Measurements from ENCODE around the gene TNFAIP3. TPM values are rescaled to one million over a fixed set of nuclear protein-coding genes. Genes with fewer than 3 reads are reported as not detected.

TNFAIP3 gene
- polyA plus RNA-seq, 3 donors = 35.5 to 273 (median 38.4) TPM

GRCh38 chr6:137820952-137821351, 46.1 kb upstream of the TNFAIP3 start:
- H4K20me1 ChIP-seq (ENCODE audit: insufficient read depth, low read length) = no peaks in the 10 kb centered on the region
- peaks cover 12 to 27% of the 10 kb centered on the region in 2 donors for H3K4me1 ChIP-seq (ENCODE audit: control insufficient read depth in 1 of 2, insufficient read depth in 2 of 2, low read length in 2 of 2)
- H3K27ac Mint-ChIP-seq = no peak overlapping the region
- no peaks in the 10 kb centered on the region for H3K36me3 ChIP-seq (replicated peaks in 1 of 2; ENCODE audit: control insufficient read depth in 1 of 2, insufficient read depth in 2 of 2, low read length in 2 of 2)
- WGBS (ENCODE audit: insufficient coverage) = no CpG with 5 or more reads among the region's 1 CpG
- H3K9me3 ChIP-seq (replicated peaks in 1 of 2; ENCODE audit: control insufficient read depth in 1 of 2, insufficient read depth in 1 of 2, low read length in 2 of 2) = no peaks in the 10 kb centered on the region
- no peak overlapping the region for H2AFZ ChIP-seq (ENCODE audit: insufficient read depth, low read depth, low read length, poor library complexity, severe bottlenecking)
- H3K27ac ChIP-seq (ENCODE audit: low read depth in 1 of 2, low read length in 2 of 2) = no peak overlapping the region
- no peaks in the 10 kb centered on the region for H3K79me2 ChIP-seq (ENCODE audit: insufficient read depth, low read length)
- intact Hi-C loops (cut with micrococcal nuclease) = no loop called here
- H3K4me3 Mint-ChIP-seq = no peak overlapping the region
- H3K36me3 Mint-ChIP-seq = no peaks in the 10 kb centered on the region
- H3K27me3 Mint-ChIP-seq (ENCODE audit: low read depth in 3 of 3) = peaks cover 0 to 2% (median 0%) of the 10 kb centered on the region in 3 donors
- H3K4me2 ChIP-seq (replicated peaks; ENCODE audit: extremely low read depth, low read length, poor library complexity, severe bottlenecking) = no peak overlapping the region
- H3K9me3 Mint-ChIP-seq = peaks cover 0 to 2% (median 0%) of the 10 kb centered on the region in 7 donors
- peaks cover 33% of the 10 kb centered on the region for H3K4me1 Mint-ChIP-seq
- no peak for DNase-seq
- no peak overlapping the region for H3K4me3 ChIP-seq (replicated peaks in 1 of 3; ENCODE audit: low read depth in 2 of 3, low read length in 3 of 3)
- no peak for TF ChIP-seq CTCF (IDR thresholded peaks at IDR 0.05)
- H3K27me3 ChIP-seq (ENCODE audit: control insufficient read depth in 2 of 2, insufficient read depth in 2 of 2, low read length in 2 of 2) = no peaks in the 10 kb centered on the region
- no peak overlapping the region for H3K9ac ChIP-seq (ENCODE audit: insufficient read depth, low read length, poor library complexity, severe bottlenecking)

- H4K20me1 ChIP-seq (ENCODE audit: insufficient read depth, low read length) = no peaks in the 10 kb centered on the region
- H2AFZ ChIP-seq (ENCODE audit: insufficient read depth, low read depth, low read length, poor library complexity, severe bottlenecking) = no peak overlapping the region
- no peak overlapping the region for H3K4me3 ChIP-seq (replicated peaks in 1 of 3; ENCODE audit: low read depth in 2 of 3, low read length in 3 of 3)
- DNase-seq = no peak
- no peaks in the 10 kb centered on the region for H3K36me3 ChIP-seq (replicated peaks in 1 of 2; ENCODE audit: control insufficient read depth in 1 of 2, insufficient read depth in 2 of 2, low read length in 2 of 2)
- intact Hi-C loops (cut with micrococcal nuclease) = no loop called here
- TF ChIP-seq CTCF (IDR thresholded peaks at IDR 0.05) = no peak
- no CpG with 5 or more reads among the region's 3 CpGs for WGBS (ENCODE audit: insufficient coverage)
- H3K79me2 ChIP-seq (ENCODE audit: insufficient read depth, low read length) = no peaks in the 10 kb centered on the region
- no peak overlapping the region for H3K9ac ChIP-seq (ENCODE audit: insufficient read depth, low read length, poor library complexity, severe bottlenecking)
- H3K36me3 Mint-ChIP-seq = no peaks in the 10 kb centered on the region
- H3K4me2 ChIP-seq (replicated peaks; ENCODE audit: extremely low read depth, low read length, poor library complexity, severe bottlenecking) = no peak overlapping the region
- H3K9me3 ChIP-seq (replicated peaks in 1 of 2; ENCODE audit: control insufficient read depth in 1 of 2, insufficient read depth in 1 of 2, low read length in 2 of 2) = no peaks in the 10 kb centered on the region
- peak overlapping the region in 1 of 7 donors; percentile 53 for H3K27ac Mint-ChIP-seq
- H3K4me1 Mint-ChIP-seq = peaks cover 28% of the 10 kb centered on the region
- no peak overlapping the region for H3K4me3 Mint-ChIP-seq
- no peaks in the 10 kb centered on the region for H3K27me3 ChIP-seq (ENCODE audit: control insufficient read depth in 2 of 2, insufficient read depth in 2 of 2, low read length in 2 of 2)
- peaks cover 0 to 2% (median 2%) of the 10 kb centered on the region in 3 donors for H3K27me3 Mint-ChIP-seq (ENCODE audit: low read depth in 3 of 3)
- H3K9me3 Mint-ChIP-seq = peaks cover 0 to 4% (median 0%) of the 10 kb centered on the region in 7 donors
- H3K4me1 ChIP-seq (ENCODE audit: control insufficient read depth in 1 of 2, insufficient read depth in 2 of 2, low read length in 2 of 2) = peaks cover 6 to 21% of the 10 kb centered on the region in 2 donors
- H3K27ac ChIP-seq (ENCODE audit: low read depth in 1 of 2, low read length in 2 of 2) = no peak overlapping the region
Observed at GRCh38 chr6:137821491-137821890, 45.6 kb upstream of the TNFAIP3 start.
